ENCODE results near the gene HSPA12B. TPM values are rescaled to one million over a fixed set of nuclear protein-coding genes. Genes with fewer than 3 reads are reported as not detected.
A peak's percentile ranks its signal among the peaks of the same experiment; 100 is the strongest.

HSPA12B gene
- total and polyA plus RNA-seq, 2 experiments from 2014 or later = 2.5 to 3.4 TPM

GRCh38 chr20:3743251-3743650 is 10.8 kb downstream of the HSPA12B start:
- H3K9me2 ChIP-seq (replicated peaks; ENCODE audit: insufficient read depth) = no peaks in the 10 kb centered on the region
- no peaks in the 10 kb centered on the region for H3K36me3 ChIP-seq (replicated peaks; ENCODE audit: insufficient read depth, low read depth)
- no peak for DNase-seq (ENCODE audit: low spot score)
- H3K27me3 ChIP-seq = peaks cover 36% of the 10 kb centered on the region
- TF ChIP-seq EZH2phosphoT487 (IDR thresholded peaks at IDR 0.05; ENCODE audit: low read depth, severe bottlenecking, unreplicated experiment) (no peak), EZH2 (IDR thresholded peaks at IDR 0.05; ENCODE audit: borderline replicate concordance) (no peak), CTCF (IDR thresholded peaks at IDR 0.05; ENCODE audit: poor library complexity) (no peak)
- no peak overlapping the region for H3K4me3 ChIP-seq
- H3K79me2 ChIP-seq = no peaks in the 10 kb centered on the region
- no peaks in the 10 kb centered on the region for H3K4me1 ChIP-seq (ENCODE audit: insufficient read depth)
- 94% methylated on average over 2 of the region's 2 CpGs for WGBS (ENCODE audit: low lambda C conversion rate, missing lambda C conversion rate)
- H2AFZ ChIP-seq = no peak overlapping the region
- no peak overlapping the region for H3K4me2 ChIP-seq
- H3K27ac ChIP-seq = no peak overlapping the region
- no peaks in the 10 kb centered on the region for H3K9me3 ChIP-seq (ENCODE audit: low read depth)
- H4K20me1 ChIP-seq (ENCODE audit: insufficient read depth, poor library complexity, severe bottlenecking) = no peaks in the 10 kb centered on the region

GRCh38 chr20:3744037-3744436 is 11.6 kb downstream of the HSPA12B start:
- Histone ChIP-seq H3K27ac (no peak overlapping the region), H3K4me3 (no peak overlapping the region), H3K4me2 (no peak overlapping the region), H3K4me1 (ENCODE audit: insufficient read depth) (no peaks in the 10 kb centered on the region), H3K27me3 (peaks cover 44% of the 10 kb centered on the region), H3K9me3 (ENCODE audit: low read depth) (no peaks in the 10 kb centered on the region), H2AFZ (no peak overlapping the region), H4K20me1 (ENCODE audit: insufficient read depth, poor library complexity, severe bottlenecking) (no peaks in the 10 kb centered on the region), H3K36me3 (replicated peaks; ENCODE audit: insufficient read depth, low read depth) (no peaks in the 10 kb centered on the region), H3K79me2 (no peaks in the 10 kb centered on the region), H3K9me2 (replicated peaks; ENCODE audit: insufficient read depth) (no peaks in the 10 kb centered on the region)
- DNase-seq (ENCODE audit: low spot score) = no peak
- TF ChIP-seq EZH2phosphoT487 (IDR thresholded peaks at IDR 0.05; ENCODE audit: low read depth, severe bottlenecking, unreplicated experiment) (no peak), CTCF (IDR thresholded peaks at IDR 0.05; ENCODE audit: poor library complexity) (no peak), EZH2 (IDR thresholded peaks at IDR 0.05; ENCODE audit: borderline replicate concordance) (no peak)
- WGBS (ENCODE audit: low lambda C conversion rate, missing lambda C conversion rate) = 86% methylated on average over 1 of the region's 1 CpG

GRCh38 chr20:3744806-3745685 is 12.6 kb downstream of the HSPA12B start:
- peak overlapping the region; percentile 49 for H3K4me2 ChIP-seq
- no peak overlapping the region for H3K4me3 ChIP-seq

More at GRCh38 chr20:3744806-3745685, 12.6 kb downstream of the HSPA12B start:
- Histone ChIP-seq H3K9me2 (replicated peaks; ENCODE audit: insufficient read depth) (no peaks in the 10 kb centered on the region), H3K36me3 (replicated peaks; ENCODE audit: insufficient read depth, low read depth) (no peaks in the 10 kb centered on the region), H3K27me3 (peaks cover 54% of the 10 kb centered on the region), H3K27ac (no peak overlapping the region), H4K20me1 (ENCODE audit: insufficient read depth, poor library complexity, severe bottlenecking) (no peaks in the 10 kb centered on the region), H2AFZ (peak overlapping the region; percentile 21), H3K4me1 (ENCODE audit: insufficient read depth) (peaks cover 7% of the 10 kb centered on the region), H3K9me3 (ENCODE audit: low read depth) (no peaks in the 10 kb centered on the region), H3K79me2 (no peaks in the 10 kb centered on the region)
- 26% methylated on average over 27 of the region's 45 CpGs for WGBS (ENCODE audit: low lambda C conversion rate, missing lambda C conversion rate)
- TF ChIP-seq CTCF (IDR thresholded peaks at IDR 0.05; ENCODE audit: poor library complexity) = no peak
- TF ChIP-seq EZH2 (IDR thresholded peaks at IDR 0.05; ENCODE audit: borderline replicate concordance) = peak; percentile 10
- TF ChIP-seq EZH2phosphoT487 (IDR thresholded peaks at IDR 0.05; ENCODE audit: low read depth, severe bottlenecking, unreplicated experiment) = no peak
- DNase-seq (ENCODE audit: low spot score) = peak; percentile 85

Measured in hepatocyte (in vitro differentiated cells).